Ectodermal cell (in vitro differentiated cells): ENCODE results near the gene DMXL1.
"Not testable (repeated sequence)": the region's sequence is repeated elsewhere in the genome, so short reads cannot be mapped to it uniquely, and the experiment has no call there.

ENCODE experiments used
- H3K27ac ChIP-seq: 2 replicates; pipeline ENCODE4 v1.7.0; 2013; ENCODE audit warnings: mild to moderate bottlenecking, low read depth, low read length; ENCODE audit not compliant: insufficient read depth, poor library complexity, severe bottlenecking
- H3K27me3 ChIP-seq: 2 replicates; pipeline ENCODE4 v1.7.0; 2013; ENCODE audit warnings: mild to moderate bottlenecking, low read length; ENCODE audit not compliant: insufficient read depth, control insufficient read depth, poor library complexity, severe bottlenecking
- H3K36me3 ChIP-seq: one replicate; pipeline ENCODE4 v1.7.0; 2013; ENCODE audit warnings: low read length; ENCODE audit not compliant: control insufficient read depth, insufficient read depth
- H3K4me1 ChIP-seq: one replicate; pipeline ENCODE4 v1.7.0; 2013; ENCODE audit warnings: low read length; ENCODE audit not compliant: control insufficient read depth, insufficient read depth
- H3K4me3 ChIP-seq: 2 replicates; pipeline ENCODE4 v1.7.0; 2013; ENCODE audit warnings: low read depth, low read length, control low read depth; ENCODE audit not compliant: insufficient read depth
- H3K9me3 ChIP-seq: 2 replicates; pipeline ENCODE4 v1.7.0; 2013; ENCODE audit warnings: mild to moderate bottlenecking, low read length, moderate library complexity; ENCODE audit not compliant: control insufficient read depth
- WGBS, 2 experiments: methylation state at CpG; one replicate each; pipeline ENCODE4 v1.1.7; 2013; ENCODE audit warnings: missing lambda C conversion rate in 2 of 2; 5-methylcytosine and 5-hydroxymethylcytosine counted together

Gene DMXL1

DNA sequence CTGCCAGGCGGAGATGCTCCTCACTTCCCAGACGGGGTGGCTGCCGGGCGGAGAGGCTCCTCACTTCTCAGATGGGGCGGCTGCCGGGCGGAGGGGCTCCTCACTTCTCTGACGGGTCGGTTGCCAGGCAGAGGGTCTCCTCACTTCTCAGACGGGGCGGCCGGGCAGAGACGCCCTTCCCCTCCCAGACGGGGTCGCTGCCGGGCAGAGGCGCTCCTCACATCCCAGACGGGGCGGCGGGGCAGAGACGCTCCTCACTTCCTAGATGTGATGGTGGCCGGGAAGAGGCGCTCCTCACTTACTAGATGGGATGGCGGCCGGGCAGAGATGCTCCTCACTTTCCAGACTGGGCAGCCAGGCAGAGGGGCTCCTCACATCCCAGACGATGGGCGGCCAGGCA, 51.6 kb downstream of the DMXL1 start:
- not testable (repeated sequence) for H3K4me1 ChIP-seq, H3K27me3 ChIP-seq, H3K4me3 ChIP-seq, H3K27ac ChIP-seq, H3K36me3 ChIP-seq, H3K9me3 ChIP-seq
- WGBS, 2 experiments = 96% methylated on average over 27 of the region's 27 CpGs

DNA sequence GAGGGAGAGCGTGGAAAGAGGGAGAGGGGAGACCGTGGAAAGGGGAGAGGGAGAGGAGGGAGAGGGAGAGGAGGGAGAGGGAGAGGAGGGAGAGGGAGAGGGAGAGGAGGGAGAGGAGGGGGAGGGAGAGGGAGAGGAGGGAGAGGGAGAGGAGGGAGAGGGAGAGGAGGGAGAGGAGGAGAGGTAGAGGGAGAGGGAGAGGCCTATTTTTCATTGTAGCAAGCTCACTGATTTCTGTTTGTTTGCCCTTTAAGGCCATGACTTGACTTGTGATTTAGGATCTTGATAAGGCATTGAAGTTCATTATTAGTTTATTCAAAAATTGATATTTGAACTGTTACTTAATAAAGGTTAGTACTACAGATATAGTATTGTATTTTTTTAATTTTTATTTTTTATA, 52.4 kb downstream of the DMXL1 start:
- Histone ChIP-seq H3K4me1 (no peaks in the 10 kb centered on the region), H3K27ac (no peak overlapping the region), H3K4me3 (no peak overlapping the region), H3K36me3 (no peaks in the 10 kb centered on the region), H3K9me3 (no peaks in the 10 kb centered on the region), H3K27me3 (no peaks in the 10 kb centered on the region)
- 89 to 95% methylated on average over 2 of the region's 2 CpGs for WGBS, 2 experiments

DNA sequence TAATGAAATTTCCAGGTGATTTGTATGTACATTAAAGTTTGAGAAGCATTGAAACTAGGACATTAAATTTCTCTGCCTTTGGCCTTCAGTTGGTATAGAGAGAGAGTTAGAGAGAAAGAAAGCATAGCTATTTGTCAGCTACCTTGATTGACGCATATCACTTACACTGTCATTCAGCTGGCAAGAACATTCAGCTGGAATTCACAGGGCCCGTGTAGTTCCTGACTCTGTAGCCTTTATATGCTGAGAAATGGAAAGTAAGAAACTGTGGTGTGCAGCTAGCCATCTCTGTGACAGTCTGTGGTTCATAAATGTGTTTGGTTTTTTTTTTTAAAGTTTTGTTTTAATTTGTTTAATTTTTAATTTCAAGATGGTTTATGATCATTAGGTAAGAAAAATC, 58.9 kb downstream of the DMXL1 start:
- H3K9me3 ChIP-seq = no peaks in the 10 kb centered on the region
- no peak overlapping the region for H3K27ac ChIP-seq
- no peaks in the 10 kb centered on the region for H3K4me1 ChIP-seq
- H3K27me3 ChIP-seq = no peaks in the 10 kb centered on the region
- H3K36me3 ChIP-seq = peaks cover 12% of the 10 kb centered on the region
- H3K4me3 ChIP-seq = no peak overlapping the region
- 78 to 91% methylated on average over 2 of the region's 2 CpGs for WGBS, 2 experiments

DNA sequence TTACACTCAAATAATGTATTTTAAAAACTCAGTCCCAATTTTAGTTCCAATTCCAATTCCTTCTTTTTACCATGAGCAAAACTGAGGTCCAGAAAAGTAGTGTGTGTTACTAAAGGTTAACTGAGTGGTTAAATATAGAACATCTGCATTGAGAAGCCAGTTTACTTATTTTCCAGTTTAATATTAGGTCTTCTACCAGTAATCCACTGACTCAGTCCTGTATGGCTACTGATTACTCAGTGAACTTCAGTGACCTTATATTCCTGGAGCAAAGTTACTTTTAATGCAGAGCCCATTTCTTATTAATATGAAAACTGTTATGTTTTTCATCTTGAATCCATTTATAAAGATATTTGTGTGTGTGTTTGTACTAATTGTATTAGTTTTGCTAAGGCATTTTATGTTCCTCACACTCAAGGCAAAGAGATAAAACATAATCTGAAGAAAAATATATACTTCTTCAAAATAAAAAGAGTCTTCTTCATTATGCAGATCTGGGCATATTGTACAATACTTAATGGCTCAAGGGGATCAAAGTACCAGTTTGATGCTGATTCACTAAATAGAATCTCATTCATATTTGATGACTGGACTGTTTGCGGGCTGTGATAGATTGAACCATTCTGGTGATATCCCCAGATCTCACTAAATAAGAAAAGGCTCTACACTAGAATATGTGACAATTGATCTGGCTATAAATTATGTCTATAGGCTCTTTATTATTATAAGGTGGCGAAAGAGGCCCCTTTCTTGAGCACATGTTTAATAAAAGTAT, 60.8 kb downstream of the DMXL1 start:
- Histone ChIP-seq H3K27ac (no peak overlapping the region), H3K9me3 (peaks cover under 1% of the 10 kb centered on the region), H3K27me3 (no peaks in the 10 kb centered on the region), H3K4me3 (no peak overlapping the region), H3K4me1 (no peaks in the 10 kb centered on the region), H3K36me3 (peaks cover 18% of the 10 kb centered on the region)
- 100% methylated on average over 2 of the region's 2 CpGs for WGBS, 2 experiments

DNA sequence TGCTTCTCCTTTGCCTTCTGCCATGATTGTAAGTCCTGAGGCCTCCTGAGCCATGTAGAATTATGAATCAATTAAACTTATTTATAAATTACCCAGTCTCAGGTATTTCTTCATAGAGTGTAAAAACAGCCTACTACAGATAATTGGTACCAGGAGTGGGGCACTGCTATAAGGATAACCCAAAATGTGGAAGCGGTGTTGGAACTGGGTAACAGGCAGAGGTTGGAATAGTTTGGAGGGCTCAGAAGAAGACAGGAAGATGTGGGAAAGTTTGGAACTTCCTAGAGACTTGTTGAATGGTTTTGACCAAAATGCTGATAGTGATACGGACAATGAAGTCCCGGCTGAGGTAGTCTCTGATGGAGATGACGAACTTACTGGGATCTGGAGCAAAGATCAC, 64.9 kb downstream of the DMXL1 start:
- not testable (repeated sequence) for H3K27me3 ChIP-seq, H3K4me1 ChIP-seq, H3K27ac ChIP-seq, H3K9me3 ChIP-seq, H3K4me3 ChIP-seq
- WGBS, 2 experiments = 92 to 95% methylated on average over 4 of the region's 4 CpGs
- H3K36me3 ChIP-seq = peaks cover 19% of the 10 kb centered on the region

DNA sequence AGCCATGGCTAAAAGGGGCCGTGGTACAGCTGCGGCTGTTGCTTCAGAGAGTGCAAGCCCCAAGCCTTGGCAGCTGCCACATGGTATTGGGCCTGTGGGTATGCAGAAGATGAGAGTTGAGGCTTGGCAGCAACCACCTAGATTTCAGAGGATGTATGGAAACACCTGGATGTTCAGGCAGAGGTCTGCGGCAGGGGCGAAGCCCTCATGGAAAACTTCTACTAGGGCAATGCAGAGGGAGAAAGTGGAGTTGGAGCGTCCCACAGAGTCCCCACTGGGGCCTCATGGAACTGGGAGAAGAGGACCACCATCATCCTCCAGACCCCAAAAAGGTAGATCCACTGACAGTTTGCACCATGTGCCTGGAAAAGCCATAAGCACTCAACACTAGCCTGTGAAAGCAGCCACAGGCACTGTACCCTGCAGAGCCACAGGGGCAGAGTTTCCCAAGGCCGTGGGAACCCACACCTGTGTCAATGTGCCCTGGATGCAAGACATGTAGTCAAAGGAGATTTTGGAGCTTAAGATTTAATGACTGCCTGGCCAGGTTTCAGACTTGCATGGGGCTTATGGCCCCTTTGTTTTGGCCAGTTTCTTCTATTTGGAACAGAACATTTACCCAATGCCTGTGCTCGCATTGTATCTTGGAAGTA, 65.9 kb downstream of the DMXL1 start:
- no peak overlapping the region for H3K27ac ChIP-seq
- WGBS, 2 experiments = 92 to 98% methylated on average over 7 of the region's 7 CpGs
- H3K36me3 ChIP-seq = peaks cover 19% of the 10 kb centered on the region
- H3K9me3 ChIP-seq = peaks cover 4% of the 10 kb centered on the region
- H3K4me3 ChIP-seq = no peak overlapping the region
- no peaks in the 10 kb centered on the region for H3K4me1 ChIP-seq
- H3K27me3 ChIP-seq = no peaks in the 10 kb centered on the region

DNA sequence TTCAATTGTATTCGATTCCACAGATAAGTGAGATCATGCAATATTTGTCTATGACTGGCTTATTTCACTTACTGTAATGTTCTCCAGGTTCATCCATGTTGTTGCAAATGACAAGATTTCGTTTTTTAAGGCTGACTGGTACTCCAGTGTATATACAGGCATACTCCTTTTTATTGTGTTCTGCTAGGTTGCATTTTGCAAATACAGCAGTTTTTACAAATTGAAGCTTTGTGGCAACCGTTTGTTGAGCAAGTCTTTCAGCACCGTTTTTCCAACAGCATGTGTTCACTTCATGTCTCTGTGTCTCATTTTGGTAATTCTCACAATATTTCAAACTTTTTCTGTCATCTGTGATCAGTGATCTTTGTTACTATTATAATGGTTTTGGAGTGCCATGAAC, 82.7 kb downstream of the DMXL1 start:
- Histone ChIP-seq H3K4me3 (no peak overlapping the region), H3K36me3 (peaks cover 8% of the 10 kb centered on the region), H3K4me1 (no peaks in the 10 kb centered on the region), H3K9me3 (no peaks in the 10 kb centered on the region), H3K27ac (no peak overlapping the region), H3K27me3 (no peaks in the 10 kb centered on the region)
- WGBS, 2 experiments = 91% methylated on average over 4 of the region's 4 CpGs

DNA sequence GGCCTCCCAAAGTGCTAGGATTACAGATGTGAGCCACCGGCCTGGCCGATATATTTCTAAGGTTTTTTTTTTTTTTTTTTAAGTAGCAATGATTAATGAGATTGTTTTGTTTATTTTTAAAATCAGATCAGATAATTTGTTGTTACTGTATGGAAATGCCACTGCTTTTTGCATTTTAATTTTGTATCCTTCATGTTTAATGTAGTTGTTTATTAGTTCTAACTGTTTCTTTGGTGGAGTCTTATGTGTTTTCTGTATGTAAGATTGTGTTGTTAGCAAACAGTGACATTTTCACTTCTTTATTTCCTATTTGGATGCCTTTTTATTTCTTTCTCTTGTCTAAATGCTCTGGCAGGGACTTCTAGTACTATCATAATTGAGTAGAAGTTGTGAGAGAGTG, 87.3 kb downstream of the DMXL1 start:
- no peaks in the 10 kb centered on the region for H3K9me3 ChIP-seq
- 86 to 96% methylated on average over 2 of the region's 2 CpGs for WGBS, 2 experiments
- no peak overlapping the region for H3K4me3 ChIP-seq
- H3K27ac ChIP-seq = no peak overlapping the region
- no peaks in the 10 kb centered on the region for H3K27me3 ChIP-seq
- peaks cover 2% of the 10 kb centered on the region for H3K36me3 ChIP-seq
- H3K4me1 ChIP-seq = no peaks in the 10 kb centered on the region

DNA sequence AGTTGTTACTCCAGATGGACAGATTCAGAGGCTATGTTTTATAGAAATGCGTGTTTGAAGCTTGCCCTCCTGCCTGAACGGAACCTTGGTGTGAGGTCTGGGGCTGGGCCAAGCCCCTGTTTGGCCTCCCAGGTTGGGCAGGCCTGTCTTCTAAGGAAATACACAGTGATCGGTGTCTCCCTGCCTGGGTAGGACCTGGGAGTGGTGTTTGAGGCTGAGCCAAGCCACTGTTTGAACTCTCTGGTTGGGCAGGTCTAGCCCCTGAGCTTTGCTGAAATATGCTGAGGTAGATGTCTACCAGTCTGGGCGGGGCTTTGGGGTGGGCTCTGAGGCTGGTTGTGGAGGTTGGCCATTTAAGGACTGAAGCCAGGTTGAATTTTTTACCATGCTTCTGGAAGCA, 90.5 kb downstream of the DMXL1 start:
- WGBS, 2 experiments = 93 to 98% methylated on average over 4 of the region's 4 CpGs
- Histone ChIP-seq H3K36me3 (no peaks in the 10 kb centered on the region), H3K27ac (no peak overlapping the region), H3K4me1 (no peaks in the 10 kb centered on the region), H3K4me3 (no peak overlapping the region), H3K9me3 (no peaks in the 10 kb centered on the region), H3K27me3 (no peaks in the 10 kb centered on the region)

DNA sequence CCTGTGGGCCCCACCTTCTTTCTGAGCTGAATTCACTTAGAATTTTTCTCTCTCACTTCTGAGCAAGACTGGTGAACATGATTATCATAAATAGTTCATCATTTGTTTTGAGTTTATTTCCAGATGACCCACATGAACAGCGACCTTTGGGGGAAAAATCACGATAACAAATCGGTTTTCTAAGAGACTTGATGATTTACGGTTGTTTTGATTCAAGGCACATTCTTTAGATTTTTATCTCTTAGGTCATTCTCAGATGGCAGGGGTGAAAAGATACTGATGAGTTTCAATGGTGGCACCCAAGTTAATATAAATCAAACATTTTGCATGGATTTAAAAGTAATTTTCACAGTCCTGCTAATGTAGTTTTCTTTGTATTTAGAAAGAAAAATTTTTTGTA, 95.1 kb downstream of the DMXL1 start:
- H3K36me3 ChIP-seq = no peaks in the 10 kb centered on the region
- WGBS, 2 experiments = 91 to 96% methylated on average over 4 of the region's 4 CpGs
- H3K9me3 ChIP-seq = no peaks in the 10 kb centered on the region
- no peaks in the 10 kb centered on the region for H3K27me3 ChIP-seq
- H3K4me1 ChIP-seq = no peaks in the 10 kb centered on the region
- H3K4me3 ChIP-seq = no peak overlapping the region
- no peak overlapping the region for H3K27ac ChIP-seq
